ENCODE results near the gene OSBPL5. TPM values are rescaled to one million over a fixed set of nuclear protein-coding genes. Genes with fewer than 3 reads are reported as not detected.

The OSBPL5 gene
- total RNA-seq, 4 donors from 2014 or later, result 24.7 to 83.3 (median 48.2) TPM

DNA sequence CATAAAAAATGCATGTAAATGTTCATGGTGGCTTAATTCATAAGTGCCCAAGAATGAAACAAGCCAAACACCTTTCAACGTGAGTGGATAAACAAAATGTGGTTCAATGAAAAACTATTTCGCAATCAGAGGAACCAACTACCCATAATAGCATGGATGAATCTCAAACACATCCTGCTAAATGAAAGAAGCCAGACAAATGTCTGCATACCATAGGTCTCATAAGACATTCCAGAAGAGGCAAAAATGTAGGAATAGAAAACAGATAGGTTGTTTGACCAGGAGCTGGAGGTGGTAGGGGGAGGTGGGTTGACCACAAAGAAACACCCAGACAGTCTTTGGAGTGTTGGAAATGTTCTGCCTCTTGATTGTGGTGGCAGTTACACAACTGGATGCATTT, 13.2 kb upstream of the OSBPL5 start:
- intact Hi-C loops (cut with DNase I; ENCODE audit: low total_unique reads), result no loop called here
- H3K4me1 ChIP-seq, result no peaks in the 10 kb centered on the region
- H3K27ac ChIP-seq, result no peak overlapping the region
- H3K9me3 ChIP-seq, result no peaks in the 10 kb centered on the region
- H3K27me3 ChIP-seq, result no peaks in the 10 kb centered on the region
- no peak overlapping the region for H3K4me3 ChIP-seq
- H3K36me3 ChIP-seq, result no peaks in the 10 kb centered on the region
- no peak for TF ChIP-seq POLR2A (IDR thresholded peaks at IDR 0.05)
- TF ChIP-seq, protein P1, sequence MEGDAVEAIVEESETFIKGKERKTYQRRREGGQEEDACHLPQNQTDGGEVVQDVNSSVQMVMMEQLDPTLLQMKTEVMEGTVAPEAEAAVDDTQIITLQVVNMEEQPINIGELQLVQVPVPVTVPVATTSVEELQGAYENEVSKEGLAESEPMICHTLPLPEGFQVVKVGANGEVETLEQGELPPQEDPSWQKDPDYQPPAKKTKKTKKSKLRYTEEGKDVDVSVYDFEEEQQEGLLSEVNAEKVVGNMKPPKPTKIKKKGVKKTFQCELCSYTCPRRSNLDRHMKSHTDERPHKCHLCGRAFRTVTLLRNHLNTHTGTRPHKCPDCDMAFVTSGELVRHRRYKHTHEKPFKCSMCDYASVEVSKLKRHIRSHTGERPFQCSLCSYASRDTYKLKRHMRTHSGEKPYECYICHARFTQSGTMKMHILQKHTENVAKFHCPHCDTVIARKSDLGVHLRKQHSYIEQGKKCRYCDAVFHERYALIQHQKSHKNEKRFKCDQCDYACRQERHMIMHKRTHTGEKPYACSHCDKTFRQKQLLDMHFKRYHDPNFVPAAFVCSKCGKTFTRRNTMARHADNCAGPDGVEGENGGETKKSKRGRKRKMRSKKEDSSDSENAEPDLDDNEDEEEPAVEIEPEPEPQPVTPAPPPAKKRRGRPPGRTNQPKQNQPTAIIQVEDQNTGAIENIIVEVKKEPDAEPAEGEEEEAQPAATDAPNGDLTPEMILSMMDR (IDR thresholded peaks at IDR 0.05), result no peak
- DNase-seq, result no peak

DNA sequence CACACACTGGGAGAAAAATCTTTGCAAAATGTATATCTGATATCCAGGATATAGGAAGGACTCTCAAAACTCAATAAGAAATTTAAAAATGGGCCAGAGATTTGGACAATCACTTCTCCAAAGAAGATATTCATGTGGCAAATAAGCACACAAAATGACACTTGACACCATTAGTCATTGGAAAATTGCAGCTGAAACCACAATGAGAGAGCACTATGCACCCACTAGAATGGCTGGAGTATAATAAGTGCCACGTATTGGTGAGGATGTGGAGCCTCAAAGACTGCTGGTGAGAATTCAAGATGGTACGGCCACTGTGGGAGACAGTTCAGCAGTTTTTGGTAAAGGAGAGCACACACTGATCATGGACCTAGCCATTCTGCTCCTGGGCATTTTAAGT, 12.8 kb upstream of the OSBPL5 start:
- intact Hi-C loops (cut with DNase I; ENCODE audit: low total_unique reads), result no loop called here
- TF ChIP-seq POLR2A (IDR thresholded peaks at IDR 0.05), result no peak
- TF ChIP-seq, protein P1 (IDR thresholded peaks at IDR 0.05), result no peak

DNA sequence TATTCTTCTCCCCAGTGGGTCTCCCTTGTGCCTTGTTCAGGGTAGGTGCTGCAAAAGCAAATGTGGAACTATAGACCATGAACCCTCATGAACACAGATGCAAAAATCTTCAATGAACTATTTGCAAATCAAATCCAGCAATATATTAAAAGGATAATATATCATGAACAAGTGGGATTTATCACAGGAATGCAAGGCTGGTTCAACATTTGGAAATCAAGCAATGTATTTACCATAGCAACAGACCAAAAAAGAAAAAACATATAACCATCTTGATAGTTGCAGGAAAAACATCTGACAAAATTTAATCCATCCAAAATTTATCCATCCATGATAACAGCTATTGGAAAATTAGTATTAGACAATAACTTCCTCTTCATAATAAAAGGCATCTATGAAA, 11.4 kb upstream of the OSBPL5 start:
- Histone ChIP-seq H3K4me1 (no peaks in the 10 kb centered on the region), H3K9me3 (no peaks in the 10 kb centered on the region), H3K27me3 (no peaks in the 10 kb centered on the region), H3K36me3 (no peaks in the 10 kb centered on the region), H3K4me3 (no peak overlapping the region), H3K27ac (no peak overlapping the region)
- intact Hi-C loops (cut with DNase I; ENCODE audit: low total_unique reads), result no loop called here
- TF ChIP-seq POLR2A (IDR thresholded peaks at IDR 0.05), result no peak
- TF ChIP-seq, protein P1 (IDR thresholded peaks at IDR 0.05), result no peak
- DNase-seq, result no peak

More for the DNA sequence above, 12.8 kb upstream of the OSBPL5 start:
- Histone ChIP-seq H3K4me1 (no peaks in the 10 kb centered on the region), H3K9me3 (no peaks in the 10 kb centered on the region), H3K27me3 (no peaks in the 10 kb centered on the region), H3K27ac (no peak overlapping the region), H3K36me3 (no peaks in the 10 kb centered on the region), H3K4me3 (no peak overlapping the region)
- no peak for DNase-seq

DNA sequence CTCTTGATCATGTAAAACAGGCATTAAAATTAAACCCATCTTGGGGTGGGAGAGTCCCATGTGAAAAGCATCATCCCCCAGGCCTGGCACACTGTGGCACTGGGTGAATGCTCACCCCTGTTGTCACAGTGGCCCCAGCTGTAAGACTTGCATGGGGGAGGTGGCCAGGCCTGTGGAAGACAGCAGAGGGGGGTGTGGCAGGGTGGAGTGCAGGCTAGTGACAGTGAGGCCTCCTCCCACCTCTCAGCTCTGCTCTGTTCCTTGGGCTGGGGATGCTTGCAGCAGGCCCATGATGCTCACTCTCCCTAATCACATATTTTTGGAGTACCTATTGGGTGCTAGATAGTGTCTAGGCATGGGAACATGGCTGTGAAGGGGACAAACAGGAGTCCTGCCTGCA, 10.1 kb upstream of the OSBPL5 start:
- Histone ChIP-seq H3K4me1 (no peaks in the 10 kb centered on the region), H3K27ac (no peak overlapping the region), H3K4me3 (no peak overlapping the region), H3K27me3 (no peaks in the 10 kb centered on the region), H3K36me3 (no peaks in the 10 kb centered on the region), H3K9me3 (no peaks in the 10 kb centered on the region)
- TF ChIP-seq, protein P1 (IDR thresholded peaks at IDR 0.05), result no peak
- intact Hi-C loops (cut with DNase I; ENCODE audit: low total_unique reads), result no loop called here
- DNase-seq, result no peak

DNA sequence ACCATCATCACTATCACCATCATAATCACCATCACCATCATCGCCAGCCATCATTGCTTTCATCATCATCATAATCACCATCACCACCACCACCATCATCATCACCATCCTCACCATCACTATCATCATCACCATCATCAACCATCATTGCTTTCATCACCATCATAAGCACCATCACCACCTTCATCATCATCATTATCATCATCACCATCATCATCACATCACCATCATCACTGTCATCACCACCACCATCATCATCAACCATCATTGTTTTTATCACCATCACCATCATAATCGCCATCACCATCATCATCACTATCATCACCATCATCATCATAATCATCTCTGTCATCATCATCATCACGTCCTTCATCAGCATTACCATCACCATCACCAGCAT, 9.3 kb upstream of the OSBPL5 start:
- TF ChIP-seq, protein P1 (IDR thresholded peaks at IDR 0.05), result no peak
- no peak for TF ChIP-seq POLR2A (IDR thresholded peaks at IDR 0.05)
- H3K36me3 ChIP-seq, result no peaks in the 10 kb centered on the region
- DNase-seq, result no peak
- H3K4me1 ChIP-seq, result no peaks in the 10 kb centered on the region
- H3K27ac ChIP-seq, result no peak overlapping the region
- H3K9me3 ChIP-seq, result no peaks in the 10 kb centered on the region
- intact Hi-C loops (cut with DNase I; ENCODE audit: low total_unique reads), result no loop called here
- no peak overlapping the region for H3K4me3 ChIP-seq
- no peaks in the 10 kb centered on the region for H3K27me3 ChIP-seq

Measured in uterus (tissue), 4 donors.